ENCODE measurements around the gene OSBPL5. TPM values are rescaled to one million over a fixed set of nuclear protein-coding genes. Genes with fewer than 3 reads are reported as not detected.

OSBPL5 gene
- total RNA-seq, 4 donors from 2014 or later = 39.9 to 94.0 (median 66.4) TPM

- ATAC-seq = no peak
- Histone ChIP-seq H3K4me3 (no peak overlapping the region), H3K36me3 (no peaks in the 10 kb centered on the region), H3K4me1 (no peaks in the 10 kb centered on the region), H3K27me3 (peaks cover 18% of the 10 kb centered on the region), H3K9me3 (no peaks in the 10 kb centered on the region), H3K27ac (no peak overlapping the region)
- TF ChIP-seq EP300 (IDR thresholded peaks at IDR 0.05) (no peak), POLR2AphosphoS5 (IDR thresholded peaks at IDR 0.05) (no peak), POLR2A (IDR thresholded peaks at IDR 0.05) (no peak)
- TF ChIP-seq, protein P1, sequence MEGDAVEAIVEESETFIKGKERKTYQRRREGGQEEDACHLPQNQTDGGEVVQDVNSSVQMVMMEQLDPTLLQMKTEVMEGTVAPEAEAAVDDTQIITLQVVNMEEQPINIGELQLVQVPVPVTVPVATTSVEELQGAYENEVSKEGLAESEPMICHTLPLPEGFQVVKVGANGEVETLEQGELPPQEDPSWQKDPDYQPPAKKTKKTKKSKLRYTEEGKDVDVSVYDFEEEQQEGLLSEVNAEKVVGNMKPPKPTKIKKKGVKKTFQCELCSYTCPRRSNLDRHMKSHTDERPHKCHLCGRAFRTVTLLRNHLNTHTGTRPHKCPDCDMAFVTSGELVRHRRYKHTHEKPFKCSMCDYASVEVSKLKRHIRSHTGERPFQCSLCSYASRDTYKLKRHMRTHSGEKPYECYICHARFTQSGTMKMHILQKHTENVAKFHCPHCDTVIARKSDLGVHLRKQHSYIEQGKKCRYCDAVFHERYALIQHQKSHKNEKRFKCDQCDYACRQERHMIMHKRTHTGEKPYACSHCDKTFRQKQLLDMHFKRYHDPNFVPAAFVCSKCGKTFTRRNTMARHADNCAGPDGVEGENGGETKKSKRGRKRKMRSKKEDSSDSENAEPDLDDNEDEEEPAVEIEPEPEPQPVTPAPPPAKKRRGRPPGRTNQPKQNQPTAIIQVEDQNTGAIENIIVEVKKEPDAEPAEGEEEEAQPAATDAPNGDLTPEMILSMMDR (IDR thresholded peaks at IDR 0.05) = no peak
- 91 to 95% methylated on average over 10 to 11 of the region's 19 CpGs for WGBS, 2 donors (ENCODE audit: low coverage in 1 of 2)
Observed at GRCh38 chr11:3191586-3192324, 26.6 kb upstream of the OSBPL5 start.

GRCh38 chr11:3190600-3190999 lies 25.5 kb upstream of the OSBPL5 start:
- no peaks in the 10 kb centered on the region for H3K4me1 ChIP-seq
- no peak overlapping the region for H3K4me3 ChIP-seq
- no peaks in the 10 kb centered on the region for H3K36me3 ChIP-seq
- no peak for ATAC-seq
- TF ChIP-seq EP300 (IDR thresholded peaks at IDR 0.05) (no peak), POLR2A (IDR thresholded peaks at IDR 0.05) (no peak), POLR2AphosphoS5 (IDR thresholded peaks at IDR 0.05) (no peak)
- TF ChIP-seq, protein P1 (IDR thresholded peaks at IDR 0.05) = no peak
- no peaks in the 10 kb centered on the region for H3K9me3 ChIP-seq
- WGBS, 2 donors (ENCODE audit: low coverage in 1 of 2) = 80 to 100% methylated on average over 1 to 5 of the region's 6 CpGs
- H3K27me3 ChIP-seq = peaks cover 8% of the 10 kb centered on the region
- no peak overlapping the region for H3K27ac ChIP-seq

- no peak for ATAC-seq
- no peak overlapping the region for H3K4me3 ChIP-seq
- 82 to 88% methylated on average over 6 to 8 of the region's 11 CpGs for WGBS, 2 donors (ENCODE audit: low coverage in 1 of 2)
- H3K4me1 ChIP-seq = no peaks in the 10 kb centered on the region
- no peak for TF ChIP-seq EP300 (IDR thresholded peaks at IDR 0.05)
- peaks cover 7% of the 10 kb centered on the region for H3K27me3 ChIP-seq
- no peaks in the 10 kb centered on the region for H3K36me3 ChIP-seq
- H3K9me3 ChIP-seq = no peaks in the 10 kb centered on the region
- no peak overlapping the region for H3K27ac ChIP-seq
Observed at GRCh38 chr11:3189886-3190583, 24.9 kb upstream of the OSBPL5 start.

GRCh38 chr11:3189196-3189843 lies 24.2 kb upstream of the OSBPL5 start:
- TF ChIP-seq POLR2A (IDR thresholded peaks at IDR 0.05) (no peak), EP300 (IDR thresholded peaks at IDR 0.05) (no peak), POLR2AphosphoS5 (IDR thresholded peaks at IDR 0.05) (no peak)
- TF ChIP-seq, protein P1 (IDR thresholded peaks at IDR 0.05) = no peak
- H3K9me3 ChIP-seq = no peaks in the 10 kb centered on the region
- H3K4me1 ChIP-seq = no peaks in the 10 kb centered on the region
- H3K36me3 ChIP-seq = no peaks in the 10 kb centered on the region
- ATAC-seq = no peak
- 30% methylated on average over 2 of the region's 15 CpGs; no CpG with 5 or more reads in 1 of the 2 donors for WGBS, 2 donors (ENCODE audit: low coverage in 1 of 2)
- H3K27ac ChIP-seq = no peak overlapping the region
- no peak overlapping the region for H3K4me3 ChIP-seq
- H3K27me3 ChIP-seq = peaks cover 7% of the 10 kb centered on the region

- Histone ChIP-seq H3K36me3 (no peaks in the 10 kb centered on the region), H3K4me3 (no peak overlapping the region), H3K4me1 (no peaks in the 10 kb centered on the region), H3K27ac (no peak overlapping the region), H3K27me3 (peaks cover 7% of the 10 kb centered on the region), H3K9me3 (no peaks in the 10 kb centered on the region)
- no peak for TF ChIP-seq POLR2A (IDR thresholded peaks at IDR 0.05)
- no peak for TF ChIP-seq POLR2AphosphoS5 (IDR thresholded peaks at IDR 0.05)
- TF ChIP-seq, protein P1 (IDR thresholded peaks at IDR 0.05) = no peak
- no peak for TF ChIP-seq EP300 (IDR thresholded peaks at IDR 0.05)
- 78 to 87% methylated on average over 6 to 14 of the region's 17 CpGs for WGBS, 2 donors (ENCODE audit: low coverage in 1 of 2)
- no peak for ATAC-seq
Observed at GRCh38 chr11:3188496-3189195, 23.5 kb upstream of the OSBPL5 start.
